Measurements from ENCODE around the gene PTPN23. TPM values are rescaled to one million over a fixed set of nuclear protein-coding genes. Genes with fewer than 3 reads are reported as not detected.

PTPN23 gene
- total and polyA plus RNA-seq, 2 donors from 2014 or later, result 12.6 to 48.5 TPM

DNA sequence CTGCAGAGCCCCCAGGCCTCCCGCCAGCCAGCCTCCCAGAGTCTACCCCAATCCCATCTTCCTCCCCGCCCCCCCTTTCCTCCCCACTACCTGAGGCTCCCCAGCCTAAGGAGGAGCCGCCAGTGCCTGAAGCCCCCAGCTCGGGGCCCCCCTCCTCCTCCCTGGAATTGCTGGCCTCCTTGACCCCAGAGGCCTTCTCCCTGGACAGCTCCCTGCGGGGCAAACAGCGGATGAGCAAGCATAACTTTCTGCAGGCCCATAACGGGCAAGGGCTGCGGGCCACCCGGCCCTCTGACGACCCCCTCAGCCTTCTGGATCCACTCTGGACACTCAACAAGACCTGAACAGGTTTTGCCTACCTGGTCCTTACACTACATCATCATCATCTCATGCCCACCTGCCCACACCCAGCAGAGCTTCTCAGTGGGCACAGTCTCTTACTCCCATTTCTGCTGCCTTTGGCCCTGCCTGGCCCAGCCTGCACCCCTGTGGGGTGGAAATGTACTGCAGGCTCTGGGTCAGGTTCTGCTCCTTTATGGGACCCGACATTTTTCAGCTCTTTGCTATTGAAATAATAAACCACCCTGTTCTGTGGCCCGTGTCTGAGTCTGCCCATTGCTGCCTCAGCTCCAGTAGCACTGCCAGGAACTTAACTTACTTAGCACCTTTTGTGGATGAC lies 32.2 kb downstream of the PTPN23 start:
- no peak for FAIRE-seq
- no peak overlapping the region for H3K4me3 ChIP-seq (ENCODE audit: low read length in 3 of 3)
- intact Hi-C loops (cut with DNase I), result no loop called here
- H3K27me3 ChIP-seq (ENCODE audit: control insufficient read depth, insufficient read depth, low read length), result no peaks in the 10 kb centered on the region
- H3K9ac ChIP-seq (ENCODE audit: low read length in 3 of 3), result no peak overlapping the region
- TF ChIP-seq, protein P1, sequence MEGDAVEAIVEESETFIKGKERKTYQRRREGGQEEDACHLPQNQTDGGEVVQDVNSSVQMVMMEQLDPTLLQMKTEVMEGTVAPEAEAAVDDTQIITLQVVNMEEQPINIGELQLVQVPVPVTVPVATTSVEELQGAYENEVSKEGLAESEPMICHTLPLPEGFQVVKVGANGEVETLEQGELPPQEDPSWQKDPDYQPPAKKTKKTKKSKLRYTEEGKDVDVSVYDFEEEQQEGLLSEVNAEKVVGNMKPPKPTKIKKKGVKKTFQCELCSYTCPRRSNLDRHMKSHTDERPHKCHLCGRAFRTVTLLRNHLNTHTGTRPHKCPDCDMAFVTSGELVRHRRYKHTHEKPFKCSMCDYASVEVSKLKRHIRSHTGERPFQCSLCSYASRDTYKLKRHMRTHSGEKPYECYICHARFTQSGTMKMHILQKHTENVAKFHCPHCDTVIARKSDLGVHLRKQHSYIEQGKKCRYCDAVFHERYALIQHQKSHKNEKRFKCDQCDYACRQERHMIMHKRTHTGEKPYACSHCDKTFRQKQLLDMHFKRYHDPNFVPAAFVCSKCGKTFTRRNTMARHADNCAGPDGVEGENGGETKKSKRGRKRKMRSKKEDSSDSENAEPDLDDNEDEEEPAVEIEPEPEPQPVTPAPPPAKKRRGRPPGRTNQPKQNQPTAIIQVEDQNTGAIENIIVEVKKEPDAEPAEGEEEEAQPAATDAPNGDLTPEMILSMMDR (IDR thresholded peaks at IDR 0.05; ENCODE audit: borderline replicate concordance, extremely low read depth, insufficient read depth), result no peak
- no peak overlapping the region for H3K27ac ChIP-seq (ENCODE audit: low read depth in 2 of 2, low read length in 2 of 2)
- H3K4me1 ChIP-seq (ENCODE audit: control insufficient read depth in 2 of 3, insufficient read depth in 2 of 3, low read depth in 1 of 3, low read length in 3 of 3), result no peaks in the 10 kb centered on the region
- no peaks in the 10 kb centered on the region for H3K9me3 ChIP-seq (ENCODE audit: control insufficient read depth in 2 of 3, insufficient read depth in 1 of 3, low read length in 3 of 3)
- H3K36me3 ChIP-seq (ENCODE audit: control insufficient read depth in 2 of 3, insufficient read depth in 3 of 3, low read length in 3 of 3), result peaks cover 3 to 37% (median 15%) of the 10 kb centered on the region in 3 donors
- DNase-seq, result no peak

DNA sequence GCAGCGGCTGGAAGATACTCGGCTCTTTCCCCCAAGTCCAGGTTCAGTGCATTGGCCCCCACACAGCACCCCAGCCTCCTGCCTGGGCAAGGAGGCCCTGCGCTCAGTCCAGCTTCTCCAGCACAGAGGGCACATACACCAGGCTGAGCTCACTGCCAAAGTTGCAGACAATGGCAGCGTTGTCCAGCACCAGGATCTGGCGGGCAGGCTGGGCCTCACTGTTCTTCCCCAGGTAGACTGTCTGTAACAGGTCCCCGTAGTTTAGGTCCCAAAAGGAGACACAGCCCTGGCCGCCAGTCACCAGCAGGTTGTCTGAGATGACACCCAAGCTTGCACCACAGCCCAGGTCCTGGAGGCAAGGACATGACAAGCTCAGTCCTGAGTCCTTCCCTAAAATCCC lies 32.9 kb downstream of the PTPN23 start:
- DNase-seq (no peak), FAIRE-seq (no peak)
- Histone ChIP-seq H3K27ac (ENCODE audit: low read depth in 2 of 2, low read length in 2 of 2) (no peak overlapping the region), H3K4me1 (ENCODE audit: control insufficient read depth in 2 of 3, insufficient read depth in 2 of 3, low read depth in 1 of 3, low read length in 3 of 3) (no peaks in the 10 kb centered on the region), H3K4me3 (ENCODE audit: low read length in 3 of 3) (no peak overlapping the region), H3K36me3 (ENCODE audit: control insufficient read depth in 2 of 3, insufficient read depth in 3 of 3, low read length in 3 of 3) (peaks cover 3 to 29% (median 13%) of the 10 kb centered on the region in 3 donors), H3K9ac (ENCODE audit: low read length in 3 of 3) (no peak overlapping the region), H3K9me3 (ENCODE audit: control insufficient read depth in 2 of 3, insufficient read depth in 1 of 3, low read length in 3 of 3) (no peaks in the 10 kb centered on the region), H3K27me3 (ENCODE audit: control insufficient read depth, insufficient read depth, low read length) (no peaks in the 10 kb centered on the region)
- intact Hi-C loops (cut with DNase I), result no loop called here
- TF ChIP-seq, protein P1 (IDR thresholded peaks at IDR 0.05; ENCODE audit: borderline replicate concordance, extremely low read depth, insufficient read depth), result no peak

DNA sequence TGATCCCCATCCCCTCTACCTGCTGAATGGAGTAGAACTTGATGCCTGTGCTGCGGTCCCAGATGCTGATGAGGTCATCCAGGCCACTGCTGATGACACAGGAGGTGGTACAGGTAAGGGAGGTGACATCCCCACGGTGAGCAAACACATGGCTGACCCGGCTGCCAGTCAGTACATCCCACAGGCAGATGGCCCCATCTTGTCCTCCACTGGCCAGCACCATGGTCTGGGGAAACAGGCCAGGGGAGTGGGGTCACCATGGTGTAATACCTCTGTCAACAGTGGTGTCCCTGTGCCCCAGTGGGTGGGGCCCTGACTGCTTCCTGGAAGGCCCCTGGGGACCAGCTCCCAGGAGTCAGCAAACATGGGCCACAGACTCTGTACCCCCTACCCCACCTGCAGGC lies 33.3 kb downstream of the PTPN23 start:
- DNase-seq (no peak), FAIRE-seq (no peak)
- H3K4me1 ChIP-seq (ENCODE audit: control insufficient read depth in 2 of 3, insufficient read depth in 2 of 3, low read depth in 1 of 3, low read length in 3 of 3), result no peaks in the 10 kb centered on the region
- intact Hi-C loops (cut with DNase I), result no loop called here
- H3K27me3 ChIP-seq (ENCODE audit: control insufficient read depth, insufficient read depth, low read length), result no peaks in the 10 kb centered on the region
- H3K36me3 ChIP-seq (ENCODE audit: control insufficient read depth in 2 of 3, insufficient read depth in 3 of 3, low read length in 3 of 3), result peaks cover 3 to 31% (median 16%) of the 10 kb centered on the region in 3 donors
- no peak overlapping the region for H3K27ac ChIP-seq (ENCODE audit: low read depth in 2 of 2, low read length in 2 of 2)
- TF ChIP-seq, protein P1 (IDR thresholded peaks at IDR 0.05; ENCODE audit: borderline replicate concordance, extremely low read depth, insufficient read depth), result no peak
- H3K4me3 ChIP-seq (ENCODE audit: low read length in 3 of 3), result no peak overlapping the region
- no peak overlapping the region for H3K9ac ChIP-seq (ENCODE audit: low read length in 3 of 3)
- no peaks in the 10 kb centered on the region for H3K9me3 ChIP-seq (ENCODE audit: control insufficient read depth in 2 of 3, insufficient read depth in 1 of 3, low read length in 3 of 3)
